GM21723 (cell line): ENCODE results near the gene TREX2.

Experiments used
- ATAC-seq: cut with Tn5 transposase; IDR thresholded peaks from one replicate; pipeline ENCODE4 v1.9.1; 2021; ENCODE audit warnings: mild to moderate bottlenecking, moderate library complexity; ENCODE audit not compliant: unreplicated experiment

TREX2 gene

GRCh38 chrX:153457136-153457825, 11.4 kb upstream of the TREX2 start:
- ATAC-seq, result no peak

DNA sequence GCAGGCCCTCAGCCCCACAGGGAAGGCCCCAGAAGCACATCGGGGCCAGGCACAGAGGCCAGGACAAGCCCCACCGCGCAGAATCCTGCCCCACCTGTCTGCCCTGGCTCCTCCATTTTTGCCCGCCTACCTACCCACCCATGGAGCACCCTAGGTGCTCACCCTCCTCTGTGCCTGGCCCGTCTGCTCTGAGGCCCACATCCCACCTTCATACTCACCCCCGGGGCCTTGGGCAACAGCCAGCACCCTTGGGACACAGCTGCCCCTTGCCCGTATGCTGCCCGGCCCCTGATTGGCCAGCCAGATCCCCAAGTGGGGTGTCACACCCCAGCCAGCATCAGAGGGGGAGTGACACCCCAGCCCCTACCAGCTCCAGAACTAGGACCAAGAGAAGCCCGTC, 10.8 kb upstream of the TREX2 start:
- no peak for ATAC-seq

- no peak for ATAC-seq
Measured at GRCh38 chrX:153456161-153456560, 10.3 kb upstream of the TREX2 start.

- no peak for ATAC-seq
Measured at GRCh38 chrX:153455571-153455970, 9.7 kb upstream of the TREX2 start.

DNA sequence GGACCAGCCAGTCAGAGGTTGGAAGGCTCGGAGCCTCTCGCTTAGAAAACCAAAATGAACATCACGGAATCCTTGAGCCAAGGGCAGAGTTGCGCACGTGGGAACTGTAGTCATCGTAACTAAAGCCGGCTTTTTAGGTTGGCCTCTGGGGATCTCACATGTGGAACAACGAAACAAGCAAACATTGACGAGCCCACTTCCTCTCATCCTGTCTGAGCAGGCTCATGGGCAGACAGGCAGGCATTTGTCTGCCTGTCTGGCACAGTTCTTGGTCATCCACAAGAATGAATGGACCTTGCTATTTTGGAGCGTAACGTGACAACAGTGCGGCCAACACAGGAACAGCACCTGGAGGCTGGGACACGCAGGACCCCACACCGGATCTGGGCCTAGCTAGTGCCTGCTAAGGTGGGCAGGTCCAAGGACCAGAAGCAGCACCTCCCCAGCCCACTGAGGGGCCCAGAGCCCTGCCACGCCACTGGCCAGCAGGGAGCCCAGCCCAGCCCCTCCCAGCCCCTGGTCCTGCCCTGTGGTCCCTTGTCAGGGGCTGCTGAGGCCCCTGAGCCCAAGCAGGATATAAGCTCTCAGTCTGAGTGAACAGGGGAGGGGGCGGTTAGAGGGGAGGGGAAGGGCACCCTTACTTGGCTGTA, 9.2 kb upstream of the TREX2 start:
- no peak for ATAC-seq

DNA sequence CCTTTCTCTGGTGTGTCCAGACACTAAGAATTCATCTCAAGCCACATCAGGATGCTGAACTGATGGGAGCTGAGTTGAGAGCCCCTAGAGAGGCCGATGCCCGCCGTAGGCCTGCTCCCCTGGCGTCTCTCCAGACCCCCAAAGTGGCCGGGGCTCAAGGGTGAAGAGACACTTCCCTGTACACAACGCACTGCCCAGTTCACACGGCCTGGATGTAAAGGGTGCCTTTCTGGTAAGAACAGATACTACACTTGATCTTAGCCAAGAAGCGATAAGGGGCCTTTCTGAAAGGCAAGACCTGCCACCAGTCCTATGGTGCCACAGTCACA, 5.1 kb upstream of the TREX2 start:
- ATAC-seq, result no peak

DNA sequence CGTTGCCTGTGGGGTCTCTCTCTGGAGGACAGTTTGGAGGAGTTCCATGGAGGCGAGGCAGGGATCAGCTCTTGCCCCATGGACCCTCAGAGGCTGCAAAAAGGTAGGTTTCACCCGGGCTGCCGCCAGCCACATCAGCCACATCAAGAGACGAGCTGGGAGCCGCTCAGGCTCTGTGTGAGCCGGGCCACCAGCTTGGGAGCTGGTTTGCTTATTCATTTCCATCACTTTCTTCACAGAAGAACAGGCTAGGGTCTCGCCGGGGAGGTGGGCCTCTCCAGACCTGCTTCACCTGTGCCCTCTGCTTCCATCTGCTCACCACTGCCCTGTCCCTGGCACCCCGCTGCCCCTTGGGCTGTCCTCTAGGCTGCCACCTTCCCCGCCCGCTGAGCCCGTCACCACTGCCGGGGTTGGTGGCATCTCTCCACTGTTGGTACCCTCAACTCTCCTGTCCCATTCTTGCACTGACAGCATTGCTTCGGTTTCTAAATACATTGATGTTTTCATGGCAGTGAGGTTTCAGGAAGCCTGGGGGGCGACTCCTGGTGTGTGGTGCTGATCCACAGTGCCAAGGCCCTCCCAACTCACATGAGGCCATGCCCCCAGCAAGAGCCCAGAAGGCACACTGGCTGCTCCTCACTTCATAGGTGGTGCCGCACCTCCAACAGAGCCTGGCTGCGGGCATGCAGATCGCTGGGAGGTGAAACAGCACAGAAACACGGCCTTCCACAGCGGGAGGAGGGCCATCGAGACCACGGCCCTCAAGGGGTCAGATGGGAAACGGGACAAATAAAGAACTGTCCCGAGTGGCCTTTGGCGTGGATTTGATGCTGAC, 4.5 kb upstream of the TREX2 start:
- no peak for ATAC-seq

DNA sequence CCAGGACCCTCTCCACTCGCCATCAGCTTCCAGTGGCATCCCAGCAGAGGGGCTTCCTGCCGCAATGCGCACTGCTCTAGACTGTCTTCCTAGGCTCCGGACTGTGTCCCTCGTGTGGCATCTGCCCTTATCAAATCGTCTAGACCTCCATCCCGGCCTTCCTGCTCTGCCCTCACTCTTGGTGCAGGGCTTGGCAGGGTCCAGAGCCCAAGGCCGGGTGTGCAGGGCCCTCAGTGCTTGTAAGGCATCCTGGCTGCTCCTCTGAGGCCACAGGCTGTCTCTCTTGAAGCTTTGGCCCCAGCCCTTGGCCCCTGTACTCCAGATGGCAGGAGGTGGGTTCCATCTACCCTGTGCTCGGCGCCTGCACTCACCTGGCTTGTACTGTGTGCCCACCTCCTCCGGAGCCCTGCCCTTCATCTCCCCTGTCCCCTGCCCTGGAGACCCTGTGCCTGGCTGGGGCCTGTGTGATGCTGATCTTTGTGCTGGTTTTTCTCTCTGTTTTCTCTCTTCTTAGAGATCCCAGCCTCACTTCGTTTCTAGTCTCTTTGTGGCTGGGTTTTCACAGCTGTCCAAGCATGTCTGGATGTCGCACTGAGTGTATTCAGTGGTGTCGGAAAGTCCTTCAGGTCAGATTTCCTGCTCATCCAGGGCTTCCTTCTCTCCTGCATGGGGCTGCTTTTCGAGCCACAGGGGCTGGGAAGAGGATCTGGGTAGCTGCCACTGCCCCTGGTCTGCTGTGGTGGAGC, 3.7 kb upstream of the TREX2 start:
- ATAC-seq, result no peak

DNA sequence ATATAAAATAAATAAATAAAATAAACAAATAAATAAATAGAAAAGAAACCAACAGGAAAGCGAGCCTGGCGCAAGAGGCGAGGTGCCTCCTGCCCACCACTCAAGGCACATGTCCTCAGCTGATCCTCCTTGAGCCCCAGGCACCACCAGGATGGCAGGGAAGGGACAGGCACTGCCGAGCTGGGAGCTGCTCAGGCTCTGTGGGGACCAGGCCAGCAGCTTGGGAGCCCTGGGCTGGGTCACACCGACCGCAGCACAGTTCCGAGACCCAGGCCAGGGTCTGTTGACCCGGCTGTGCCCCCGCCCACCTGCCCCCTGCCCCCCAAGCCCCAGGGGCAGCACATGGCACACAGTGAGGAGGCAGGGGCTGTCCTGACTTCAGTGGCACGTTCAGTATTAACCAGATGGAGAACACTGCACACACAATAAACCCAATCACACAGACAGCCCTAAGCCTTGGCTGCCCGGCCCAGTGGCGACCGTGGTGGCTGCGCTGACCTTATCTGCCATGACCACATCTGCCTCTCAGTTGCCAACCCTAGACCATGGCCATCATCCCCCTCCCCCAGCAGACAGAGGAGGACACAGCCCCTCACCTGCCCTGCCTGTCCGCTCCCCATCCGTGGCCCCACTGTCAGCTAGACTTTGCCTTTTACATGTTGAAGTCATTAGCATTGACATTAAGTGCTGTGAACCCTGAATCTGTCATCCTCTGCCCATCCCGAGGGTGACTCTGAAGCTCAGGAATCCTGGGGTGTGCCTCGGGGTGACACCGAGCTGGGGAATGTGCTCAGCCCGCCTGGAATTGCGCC, 2.9 kb upstream of the TREX2 start:
- ATAC-seq, result no peak

DNA sequence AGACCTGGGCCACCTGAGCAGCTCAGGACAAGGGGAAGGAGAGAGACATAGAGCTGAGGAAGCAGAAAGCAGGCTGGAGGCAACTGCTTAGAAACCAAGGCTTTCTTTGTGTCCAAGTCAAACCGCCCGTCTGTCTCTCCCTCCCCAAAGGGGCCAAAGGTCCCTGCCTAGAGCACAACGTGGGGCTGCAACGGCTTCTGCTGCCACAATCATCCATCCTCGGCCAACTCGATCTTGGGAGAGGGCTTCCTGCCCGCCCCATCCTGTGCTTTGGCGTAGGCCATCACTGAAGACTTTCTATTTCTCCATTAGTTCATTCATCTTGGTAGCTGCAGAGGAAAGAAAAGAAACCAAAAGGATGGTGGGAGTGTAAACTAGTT, 1.7 kb upstream of the TREX2 start:
- ATAC-seq, result no peak

- no peak for ATAC-seq
Measured at GRCh38 chrX:153446950-153447580, 1.2 kb upstream of the TREX2 start.

DNA sequence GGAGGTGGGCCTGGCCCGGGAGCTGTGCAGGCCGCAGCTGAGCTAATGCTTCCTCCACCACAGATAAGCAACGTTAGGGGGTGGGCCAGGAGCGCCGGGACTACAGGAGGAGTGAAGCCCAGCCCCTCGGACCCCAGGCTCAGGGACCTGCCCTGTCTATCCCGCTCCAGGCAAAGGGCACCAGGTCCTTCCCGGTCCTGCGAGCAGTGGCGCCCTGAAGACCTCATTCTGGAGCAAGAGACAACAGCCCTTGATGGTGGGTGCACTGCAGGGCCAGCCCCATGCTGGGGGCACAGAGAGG, 730 bp upstream of the TREX2 start:
- ATAC-seq, result no peak

DNA sequence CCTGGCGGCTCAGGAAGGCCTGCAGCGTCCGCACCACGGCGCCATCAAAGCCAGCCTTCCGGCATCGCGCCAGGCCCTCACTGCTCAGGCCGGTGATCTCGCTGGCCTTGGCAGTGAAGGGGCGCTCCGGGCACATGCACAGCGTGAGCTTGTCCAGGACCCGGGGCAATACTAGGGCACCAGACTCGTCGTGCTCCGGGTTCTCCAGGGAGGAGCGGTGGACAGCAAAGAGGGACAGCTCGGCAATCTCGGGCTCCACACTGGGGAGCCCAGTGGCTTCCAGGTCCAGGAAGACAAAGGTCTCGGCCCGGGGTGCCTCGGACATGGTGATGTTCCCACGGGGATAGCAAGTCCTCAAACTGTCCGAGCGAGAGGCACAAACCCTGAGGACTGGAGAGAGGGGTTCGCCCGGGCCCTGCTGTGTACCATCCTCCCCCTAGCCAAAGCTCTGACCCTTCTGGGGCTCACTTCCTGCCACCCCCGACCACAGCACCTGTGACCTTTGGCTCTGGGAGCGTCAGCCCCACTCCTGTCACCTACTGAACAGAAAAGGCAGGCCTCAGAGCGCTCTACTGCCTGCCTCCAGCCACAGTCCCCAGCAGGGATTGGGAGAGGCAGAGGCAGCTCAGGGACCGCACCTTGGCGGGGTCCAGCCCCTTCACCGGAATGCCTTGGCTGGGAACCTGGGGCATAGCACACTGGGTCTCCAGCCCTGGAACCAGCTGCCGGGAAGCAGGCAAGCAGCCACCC, 575 bp downstream of the TREX2 start:
- no peak for ATAC-seq

GRCh38 chrX:153444333-153445011, 1.4 kb downstream of the TREX2 start:
- ATAC-seq, result no peak

DNA sequence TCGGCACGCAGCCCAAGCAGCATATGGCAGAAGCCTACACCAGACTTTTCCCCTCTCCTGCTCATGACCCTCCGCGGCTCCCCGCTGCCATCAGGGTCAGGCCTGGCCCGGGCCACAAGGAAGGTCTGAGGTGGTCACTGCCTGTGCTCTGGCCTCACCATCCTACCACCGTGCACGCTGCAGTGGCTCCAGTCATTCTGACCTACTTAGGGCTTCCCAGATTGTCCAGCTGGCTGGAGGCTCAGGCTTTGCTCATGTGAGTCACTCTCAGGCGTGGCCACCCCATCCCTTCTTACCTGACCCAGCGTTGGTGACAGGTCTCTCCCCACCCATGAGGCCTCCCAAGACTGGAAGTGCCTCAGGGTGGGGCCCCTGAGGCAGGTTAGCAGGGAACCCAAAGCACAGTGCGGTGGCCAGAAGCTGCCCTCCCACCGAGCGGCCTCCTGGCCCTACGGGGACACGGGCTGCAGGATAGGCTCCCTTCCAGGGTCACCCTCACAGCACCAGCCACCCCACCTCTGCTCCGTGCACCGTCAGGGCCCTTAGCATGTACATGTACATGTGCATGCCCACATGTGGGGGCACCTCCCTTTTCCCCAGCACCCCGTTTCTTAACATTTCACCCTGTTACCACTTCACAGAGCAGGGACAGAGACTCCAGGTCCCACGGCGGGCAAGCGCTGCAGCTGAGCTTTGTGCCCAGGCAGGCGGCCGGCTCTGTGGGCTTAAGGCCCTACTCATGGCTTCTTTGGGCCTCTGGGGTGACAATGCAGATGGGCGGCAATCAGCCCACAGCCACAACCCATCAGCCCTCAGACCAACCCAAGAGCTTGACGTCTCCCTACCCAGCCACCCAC, 2.2 kb downstream of the TREX2 start:
- ATAC-seq, result no peak

DNA sequence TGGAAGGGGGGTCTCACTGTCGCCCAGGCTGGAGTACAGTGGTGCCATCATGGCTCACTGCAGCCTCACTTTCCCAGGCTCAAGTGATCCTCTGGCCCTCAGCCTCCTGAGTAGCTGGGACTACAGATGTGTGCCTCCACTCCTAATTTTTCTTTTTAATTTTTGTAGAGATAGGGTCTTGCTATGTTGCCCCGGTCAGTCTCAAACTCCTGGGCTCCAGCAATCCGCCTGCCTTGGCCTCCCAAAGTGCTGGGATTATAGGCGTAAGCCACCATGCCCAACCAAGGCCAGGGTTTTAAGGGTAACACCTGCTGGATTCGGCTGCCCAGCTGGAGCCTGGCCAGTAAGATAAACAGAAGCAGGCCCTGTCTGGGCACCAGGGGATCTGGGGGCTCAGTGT, 3.4 kb downstream of the TREX2 start:
- ATAC-seq, result no peak

- no peak for ATAC-seq
Measured at GRCh38 chrX:153441981-153442380, 3.9 kb downstream of the TREX2 start.

DNA sequence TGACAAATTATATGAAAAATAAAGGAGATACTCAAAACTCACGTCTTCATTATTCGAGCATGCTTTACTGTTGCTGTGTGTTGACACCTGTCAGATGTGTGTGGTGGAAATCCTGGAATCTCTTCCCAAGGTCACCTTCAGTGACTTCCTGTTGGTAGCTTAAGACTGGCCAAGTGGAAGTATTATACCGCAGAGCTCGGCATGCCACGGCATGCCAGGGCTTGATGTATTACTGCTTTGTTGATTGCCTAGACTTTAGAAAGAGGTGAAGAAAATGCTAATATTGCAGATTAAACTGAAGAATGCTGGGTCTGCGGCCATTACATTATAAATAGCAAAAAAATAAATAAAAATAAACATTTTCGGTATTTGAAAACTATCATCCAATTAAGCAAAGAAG, 4.6 kb downstream of the TREX2 start:
- ATAC-seq, result no peak
